NCI-H1694 (cell line): ENCODE data around the gene SUN2.

ENCODE experiments used
- DNase-seq: peaks from one replicate; lab custom pipeline; 2025; lab: John Stamatoyannopoulos, UW

SUN2 gene

GRCh38 chr22:38735126-38735464, 20.7 kb downstream of the SUN2 start:
- no peak for DNase-seq

GRCh38 chr22:38734421-38735100, 21.2 kb downstream of the SUN2 start:
- no peak for DNase-seq

GRCh38 chr22:38733724-38734381, 21.9 kb downstream of the SUN2 start:
- DNase-seq, result peak; percentile 54

GRCh38 chr22:38733329-38733723, 22.5 kb downstream of the SUN2 start:
- DNase-seq, result peak; percentile 40

GRCh38 chr22:38732251-38732815, 23.5 kb downstream of the SUN2 start:
- no peak for DNase-seq

GRCh38 chr22:38731703-38732161, 24.1 kb downstream of the SUN2 start:
- no peak for DNase-seq

GRCh38 chr22:38730411-38730871, 25.4 kb downstream of the SUN2 start:
- no peak for DNase-seq

GRCh38 chr22:38729946-38730345, 25.9 kb downstream of the SUN2 start:
- no peak for DNase-seq

GRCh38 chr22:38728871-38729796, 26.7 kb downstream of the SUN2 start:
- DNase-seq, result no peak

GRCh38 chr22:38727530-38728451, 28.0 kb downstream of the SUN2 start:
- DNase-seq, result no peak

GRCh38 chr22:38727123-38727522, 28.7 kb downstream of the SUN2 start:
- no peak for DNase-seq

GRCh38 chr22:38725900-38726655, 29.7 kb downstream of the SUN2 start:
- DNase-seq, result no peak

- DNase-seq, result peak; percentile 55
These were observed 30.7 kb downstream of the SUN2 start for GRCh38 chr22:38724926-38725571.

GRCh38 chr22:38724176-38724575, 31.6 kb downstream of the SUN2 start:
- no peak for DNase-seq

GRCh38 chr22:38721551-38721950, 34.2 kb downstream of the SUN2 start:
- DNase-seq, result no peak

- DNase-seq, result no peak
These were observed 35.4 kb downstream of the SUN2 start for GRCh38 chr22:38720350-38720749.

- DNase-seq, result no peak
These were observed 36.6 kb downstream of the SUN2 start for GRCh38 chr22:38719196-38719595.

GRCh38 chr22:38718414-38718813, 37.4 kb downstream of the SUN2 start:
- no peak for DNase-seq

- no peak for DNase-seq
These were observed 38.6 kb downstream of the SUN2 start for GRCh38 chr22:38717244-38717643.

- DNase-seq, result no peak
These were observed 39.0 kb downstream of the SUN2 start for GRCh38 chr22:38716826-38717225.
